ENCODE results near the gene CTDSPL. TPM values are rescaled to one million over a fixed set of nuclear protein-coding genes. Genes with fewer than 3 reads are reported as not detected.
A peak's percentile ranks its signal among the peaks of the same experiment; 100 is the strongest.

The CTDSPL gene
- total RNA-seq, 1 experiment from 2014 or later = 81.9 TPM

- no peak overlapping the region for H3K4me3 Mint-ChIP-seq (ENCODE audit: low read depth, unreplicated experiment)
- peak overlapping the region; percentile 56 for H3K27ac Mint-ChIP-seq (ENCODE audit: unreplicated experiment)
- H3K27me3 Mint-ChIP-seq (ENCODE audit: unreplicated experiment) = no peaks in the 10 kb centered on the region
- no peak for DNase-seq
- intact Hi-C loops (cut with micrococcal nuclease; ENCODE audit: unreplicated experiment) = loop anchor here (2.0 kb wide), 1 partner anchor 15 kb away; no protein-coding TSS in a partner anchor
- H3K36me3 Mint-ChIP-seq (ENCODE audit: insufficient read depth, unreplicated experiment) = peaks cover 24% of the 10 kb centered on the region
- H3K4me1 Mint-ChIP-seq (ENCODE audit: low read depth, unreplicated experiment) = peaks cover 55% of the 10 kb centered on the region
- TF ChIP-seq CTCF (IDR thresholded peaks at IDR 0.05; ENCODE audit: unreplicated experiment) = no peak
- CTCF ChIA-PET = interaction anchor here (0.7 to 2.0 kb wide), 4 partner anchors 13 to 52 kb away, joined by 3 to 6 read pairs (median 6); partner anchors contain the start of gene VILL
- BruUV-seq (replicated peaks) = no TSS peak
- H3K9me3 Mint-ChIP-seq (ENCODE audit: low read depth, unreplicated experiment) = no peaks in the 10 kb centered on the region
Observed at GRCh38 chr3:37961622-37962431, 100.1 kb downstream of the CTDSPL start.

- no peak for TF ChIP-seq CTCF (IDR thresholded peaks at IDR 0.05; ENCODE audit: unreplicated experiment)
- no TSS peak for BruUV-seq (replicated peaks)
- DNase-seq = no peak
- H3K9me3 Mint-ChIP-seq (ENCODE audit: low read depth, unreplicated experiment) = no peaks in the 10 kb centered on the region
- no peaks in the 10 kb centered on the region for H3K27me3 Mint-ChIP-seq (ENCODE audit: unreplicated experiment)
- peaks cover 59% of the 10 kb centered on the region for H3K4me1 Mint-ChIP-seq (ENCODE audit: low read depth, unreplicated experiment)
- H3K27ac Mint-ChIP-seq (ENCODE audit: unreplicated experiment) = peak overlapping the region; percentile 61
- peaks cover 21% of the 10 kb centered on the region for H3K36me3 Mint-ChIP-seq (ENCODE audit: insufficient read depth, unreplicated experiment)
- intact Hi-C loops (cut with micrococcal nuclease; ENCODE audit: unreplicated experiment) = loop anchor here (2.0 kb wide), 1 partner anchor 16 kb away; no protein-coding TSS in a partner anchor
- CTCF ChIA-PET = interaction anchor here (0.6 to 3.1 kb wide), 3 partner anchors 11 to 76 kb away, joined by 3 to 19 read pairs (median 6); partner anchors contain the start of gene DLEC1
- H3K4me3 Mint-ChIP-seq (ENCODE audit: low read depth, unreplicated experiment) = no peak overlapping the region
Observed at GRCh38 chr3:37963016-37963415, 101.3 kb downstream of the CTDSPL start.

GRCh38 chr3:37963635-37964034 lies 102.0 kb downstream of the CTDSPL start:
- Mint-ChIP-seq H3K4me3 (ENCODE audit: low read depth, unreplicated experiment) (no peak overlapping the region), H3K36me3 (ENCODE audit: insufficient read depth, unreplicated experiment) (peaks cover 27% of the 10 kb centered on the region), H3K27me3 (ENCODE audit: unreplicated experiment) (no peaks in the 10 kb centered on the region), H3K27ac (ENCODE audit: unreplicated experiment) (peak overlapping the region; percentile 61), H3K4me1 (ENCODE audit: low read depth, unreplicated experiment) (peaks cover 59% of the 10 kb centered on the region), H3K9me3 (ENCODE audit: low read depth, unreplicated experiment) (no peaks in the 10 kb centered on the region)
- no peak for DNase-seq
- BruUV-seq (replicated peaks) = no TSS peak
- CTCF ChIA-PET = interaction anchor here (0.6 to 3.1 kb wide), 8 partner anchors 10 to 109 kb away, joined by 3 to 19 read pairs (median 6); no protein-coding TSS in a partner anchor
- no peak for TF ChIP-seq CTCF (IDR thresholded peaks at IDR 0.05; ENCODE audit: unreplicated experiment)
- intact Hi-C loops (cut with micrococcal nuclease; ENCODE audit: unreplicated experiment) = loop anchor here (1.0 to 2.0 kb wide), 2 partner anchors 17 to 54 kb away; no protein-coding TSS in a partner anchor

GRCh38 chr3:37964146-37964545 lies 102.5 kb downstream of the CTDSPL start:
- CTCF ChIA-PET = interaction anchor here (0.6 to 3.1 kb wide), 13 partner anchors 10 to 1185 kb away, joined by 3 to 19 read pairs (median 5); no protein-coding TSS in a partner anchor
- Mint-ChIP-seq H3K9me3 (ENCODE audit: low read depth, unreplicated experiment) (no peaks in the 10 kb centered on the region), H3K4me3 (ENCODE audit: low read depth, unreplicated experiment) (peak overlapping the region; percentile 31), H3K27ac (ENCODE audit: unreplicated experiment) (peak overlapping the region; percentile 36), H3K4me1 (ENCODE audit: low read depth, unreplicated experiment) (peaks cover 59% of the 10 kb centered on the region), H3K36me3 (ENCODE audit: insufficient read depth, unreplicated experiment) (peaks cover 31% of the 10 kb centered on the region), H3K27me3 (ENCODE audit: unreplicated experiment) (no peaks in the 10 kb centered on the region)
- TF ChIP-seq CTCF (IDR thresholded peaks at IDR 0.05; ENCODE audit: unreplicated experiment) = no peak
- no peak for DNase-seq
- intact Hi-C loops (cut with micrococcal nuclease; ENCODE audit: unreplicated experiment) = loop anchor here (1.0 kb wide), 1 partner anchor 55 kb away; no protein-coding TSS in a partner anchor
- no TSS peak for BruUV-seq (replicated peaks)
